Testis (tissue), 2 donors: Measurements from ENCODE around the gene MIGA2.

Experiments
- CTCF ChIP-seq, 3 experiments: fragments of 450-650 bp in 2 of 3; fragments of 200-600 bp in 1 of 3; sonication (generic) in 1 of 3; IDR thresholded peaks; one replicate each; pipeline ENCODE4 v1.5.1; 2016 to 2019; ENCODE audit warnings: antibody characterized with exemption in 3 of 3, mild to moderate bottlenecking in 2 of 3, moderate library complexity in 1 of 3
- POLR2A ChIP-seq: fragments of 450-650 bp; IDR thresholded peaks from one replicate; pipeline ENCODE4 v1.6.1; 2017; ENCODE audit warnings: antibody characterized with exemption, mild to moderate bottlenecking, moderate library complexity

GRCh38 chr9:128987805-128988204, 48.6 kb upstream of the MIGA2 start:
- TF ChIP-seq CTCF (IDR thresholded peaks at IDR 0.05) (no peak), POLR2A (no peak)
